Measurements from ENCODE around the gene CPEB1. TPM values are rescaled to one million over a fixed set of nuclear protein-coding genes. Genes with fewer than 3 reads are reported as not detected.

Gene CPEB1
- polyA plus RNA-seq, 2 of the 4 experiments (the other 2 are of a cell fraction): 2.7 to 7.0 TPM

- no peak for FAIRE-seq
- Histone ChIP-seq H3K4me2 (no peak overlapping the region), H3K4me1 (no peaks in the 10 kb centered on the region), H3K9me3 (no peaks in the 10 kb centered on the region), H3K27ac (no peak overlapping the region), H3K4me3 (no peak overlapping the region)
- 6% methylated on average over 2 of the region's 2 CpGs for WGBS (ENCODE audit: missing lambda C conversion rate)
- POLR2A ChIA-PET: no interaction called here
- no peak for TF ChIP-seq HMGXB4 (CRISPR knock-in tag; IDR thresholded peaks at IDR 0.05; ENCODE audit: borderline replicate concordance)
- no peak for TF ChIP-seq KDM1A (IDR thresholded peaks at IDR 0.05; ENCODE audit: low read depth)
- no peak for TF ChIP-seq SMC3 (IDR thresholded peaks at IDR 0.05)
- no peak for TF ChIP-seq JUN (IDR thresholded peaks at IDR 0.05)
- TF ChIP-seq RCOR1 (IDR thresholded peaks at IDR 0.05; ENCODE audit: low read depth, low read length): no peak
- no peak for TF ChIP-seq MAX (IDR thresholded peaks at IDR 0.05)
- no peak for TF ChIP-seq RAD21 (conservative IDR thresholded peaks at IDR 0.05 in 1 of 2, IDR thresholded peaks at IDR 0.05 in 1 of 2)
- TF ChIP-seq, protein P1, sequence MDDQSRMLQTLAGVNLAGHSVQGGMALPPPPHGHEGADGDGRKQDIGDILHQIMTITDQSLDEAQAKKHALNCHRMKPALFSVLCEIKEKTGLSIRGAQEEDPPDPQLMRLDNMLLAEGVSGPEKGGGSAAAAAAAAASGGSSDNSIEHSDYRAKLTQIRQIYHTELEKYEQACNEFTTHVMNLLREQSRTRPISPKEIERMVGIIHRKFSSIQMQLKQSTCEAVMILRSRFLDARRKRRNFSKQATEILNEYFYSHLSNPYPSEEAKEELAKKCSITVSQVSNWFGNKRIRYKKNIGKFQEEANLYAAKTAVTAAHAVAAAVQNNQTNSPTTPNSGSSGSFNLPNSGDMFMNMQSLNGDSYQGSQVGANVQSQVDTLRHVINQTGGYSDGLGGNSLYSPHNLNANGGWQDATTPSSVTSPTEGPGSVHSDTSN (IDR thresholded peaks at IDR 0.05): no peak
- TF ChIP-seq, protein P2, sequence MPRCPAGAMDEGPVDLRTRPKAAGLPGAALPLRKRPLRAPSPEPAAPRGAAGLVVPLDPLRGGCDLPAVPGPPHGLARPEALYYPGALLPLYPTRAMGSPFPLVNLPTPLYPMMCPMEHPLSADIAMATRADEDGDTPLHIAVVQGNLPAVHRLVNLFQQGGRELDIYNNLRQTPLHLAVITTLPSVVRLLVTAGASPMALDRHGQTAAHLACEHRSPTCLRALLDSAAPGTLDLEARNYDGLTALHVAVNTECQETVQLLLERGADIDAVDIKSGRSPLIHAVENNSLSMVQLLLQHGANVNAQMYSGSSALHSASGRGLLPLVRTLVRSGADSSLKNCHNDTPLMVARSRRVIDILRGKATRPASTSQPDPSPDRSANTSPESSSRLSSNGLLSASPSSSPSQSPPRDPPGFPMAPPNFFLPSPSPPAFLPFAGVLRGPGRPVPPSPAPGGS (IDR thresholded peaks at IDR 0.05): no peak
- no peak for TF ChIP-seq HEYL (CRISPR knock-in tag; IDR thresholded peaks at IDR 0.05)
- TF ChIP-seq ZFP36 (IDR thresholded peaks at IDR 0.05; ENCODE audit: borderline replicate concordance, partially characterized antibody): no peak
- TF ChIP-seq EHMT2 (IDR thresholded peaks at IDR 0.05; ENCODE audit: low read depth): no peak
- no peak for TF ChIP-seq PHF8 (IDR thresholded peaks at IDR 0.05; ENCODE audit: borderline replicate concordance, low read depth)
- TF ChIP-seq FOSL2 (IDR thresholded peaks at IDR 0.05): no peak
- TF ChIP-seq FOSL2 (CRISPR knock-in tag; IDR thresholded peaks at IDR 0.05): no peak
- CTCF ChIA-PET: no interaction called here
- no peak for ATAC-seq
- DNase-seq (ENCODE audit: low read depth in 1 of 2, low spot score in 1 of 2): no peak
Measured at GRCh38 chr15:82674873-82675272, 27.7 kb upstream of the CPEB1 start.

- no peak for TF ChIP-seq HMGXB4 (CRISPR knock-in tag; IDR thresholded peaks at IDR 0.05; ENCODE audit: borderline replicate concordance)
- peak; percentile 89 for TF ChIP-seq MAFK (IDR thresholded peaks at IDR 0.05; ENCODE audit: partially characterized antibody)
- 53% methylated on average over 4 of the region's 4 CpGs for WGBS (ENCODE audit: missing lambda C conversion rate)
- no peak overlapping the region for H3K4me3 ChIP-seq
- no peak overlapping the region for H3K4me2 ChIP-seq
- FAIRE-seq (no peak), ATAC-seq (no peak), DNase-seq (ENCODE audit: low read depth in 1 of 2, low spot score in 1 of 2) (no peak)
- H3K27ac ChIP-seq: no peak overlapping the region
- H3K4me1 ChIP-seq: no peaks in the 10 kb centered on the region
- H3K9me3 ChIP-seq: no peaks in the 10 kb centered on the region
- CTCF ChIA-PET: no interaction called here
- POLR2A ChIA-PET: no interaction called here
Measured at GRCh38 chr15:82670699-82671098, 23.5 kb upstream of the CPEB1 start.

DNA sequence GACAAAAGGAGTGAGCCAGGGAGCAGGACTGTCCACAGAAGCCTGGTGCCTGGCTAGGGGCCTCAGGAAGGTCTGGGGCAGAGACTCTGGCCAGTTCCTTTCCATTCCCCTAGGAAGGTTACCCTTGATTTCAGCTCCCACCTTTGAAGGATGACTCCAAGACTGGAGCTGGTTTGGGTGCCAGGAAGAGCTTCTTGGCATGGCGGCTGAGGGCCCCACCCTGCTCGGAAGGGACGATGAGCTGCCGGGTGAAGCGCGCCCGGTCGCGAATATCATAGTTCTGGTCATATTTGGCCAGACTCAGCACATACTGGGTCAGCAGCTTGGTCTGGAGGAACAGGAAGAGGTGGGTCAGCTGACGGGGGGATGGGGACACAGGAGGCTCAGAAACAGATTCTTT lies 19.4 kb upstream of the CPEB1 start:
- TF ChIP-seq BHLHE40 (IDR thresholded peaks at IDR 0.05; ENCODE audit: low read depth, low read length) (no peak), USF2 (IDR thresholded peaks at IDR 0.05) (no peak), MAZ (IDR thresholded peaks at IDR 0.05; ENCODE audit: borderline replicate concordance, low read depth, low read length) (no peak), TP53 (CRISPR knock-in tag; IDR thresholded peaks at IDR 0.05) (no peak)
- DNase-seq (ENCODE audit: low read depth in 1 of 2, low spot score in 1 of 2): no peak
- Histone ChIP-seq H3K4me2 (no peak overlapping the region), H3K9me3 (no peaks in the 10 kb centered on the region), H3K4me3 (no peak overlapping the region), H3K27ac (no peak overlapping the region), H3K4me1 (no peaks in the 10 kb centered on the region)
- CTCF ChIA-PET: no interaction called here
- ATAC-seq: no peak
- 73% methylated on average over 10 of the region's 10 CpGs for WGBS (ENCODE audit: missing lambda C conversion rate)
- no peak for FAIRE-seq
- POLR2A ChIA-PET: no interaction called here

Data from A549 (cell line).